SK-N-MC (cell line): ENCODE measurements around the gene PTGES2.

Experiments
- EZH2 ChIP-seq: fragments of 200-600 bp; sonication (generic); IDR thresholded peaks from one replicate; pipeline ENCODE4 v1.6.1; 2017; ENCODE audit warnings: antibody characterized with exemption
- POLR2AphosphoS5 ChIP-seq: IDR thresholded peaks from 2 replicates; pipeline ENCODE4 v1.6.1; 2012; ENCODE audit warnings: mild to moderate bottlenecking, low read depth, low read length, borderline replicate concordance

GRCh38 chr9:128072144-128073021, 55.1 kb downstream of the PTGES2 start:
- 0 out of 2 replicates have a peak, but pooled peaks have one; percentile 16 for TF ChIP-seq POLR2AphosphoS5
- no peak for TF ChIP-seq EZH2
